Measurements from ENCODE around the gene NCSTN. TPM values are rescaled to one million over a fixed set of nuclear protein-coding genes. Genes with fewer than 3 reads are reported as not detected.

Gene NCSTN
- total and polyA plus RNA-seq, 2 of the 13 experiments (the other 11 are each of a cell fraction or from before 2014, with no cell fraction given) = 44.2 to 247 TPM

- TF ChIP-seq ZBTB46 (CRISPR knock-in tag; IDR thresholded peaks at IDR 0.05; ENCODE audit: borderline replicate concordance) (no peak), HOXA3 (CRISPR knock-in tag; IDR thresholded peaks at IDR 0.05) (peak; percentile 92), NCOA5 (CRISPR knock-in tag; IDR thresholded peaks at IDR 0.05) (no peak), TEAD3 (CRISPR knock-in tag; optimal IDR thresholded peaks at IDR 0.05; ENCODE audit: borderline replicate concordance) (peak; percentile 50), ARNT2 (CRISPR knock-in tag; IDR thresholded peaks at IDR 0.05; ENCODE audit: low read depth) (no peak; the same call in 1 of the 2 replicates), ZNF18 (CRISPR knock-in tag; IDR thresholded peaks at IDR 0.05; ENCODE audit: insufficient replicate concordance) (peak; percentile 76), TP53 (CRISPR knock-in tag; conservative IDR thresholded peaks at IDR 0.05) (0 out of 2 replicates have a peak, but pooled peaks have one; percentile 7), PRDM10 (CRISPR knock-in tag; IDR thresholded peaks at IDR 0.05; ENCODE audit: low read depth) (0 out of 2 replicates have a peak, but pooled peaks have one; percentile 60), ZNF235 (CRISPR knock-in tag; IDR thresholded peaks at IDR 0.05; ENCODE audit: borderline replicate concordance) (no peak), ZNF572 (CRISPR knock-in tag; IDR thresholded peaks at IDR 0.05) (0 out of 2 replicates have a peak, but pooled peaks have one; percentile 34), DNMT1 (CRISPR knock-in tag; IDR thresholded peaks at IDR 0.05) (no peak), MED8 (CRISPR knock-in tag; IDR thresholded peaks at IDR 0.05; ENCODE audit: insufficient replicate concordance) (peak; percentile 86), HINFP (CRISPR knock-in tag; IDR thresholded peaks at IDR 0.05; ENCODE audit: low read depth) (peak; percentile 70; the same call in 1 of the 2 replicates), ZNF33B (CRISPR knock-in tag; IDR thresholded peaks at IDR 0.05) (peak; percentile 79), GLMP (CRISPR knock-in tag; IDR thresholded peaks at IDR 0.05; ENCODE audit: borderline replicate concordance) (no peak), SIN3A (IDR thresholded peaks at IDR 0.05; ENCODE audit: borderline replicate concordance, low read depth, low read length) (peak; percentile 70), ZNF207 (IDR thresholded peaks at IDR 0.05; ENCODE audit: borderline replicate concordance) (no peak), ATF1 (CRISPR knock-in tag; IDR thresholded peaks at IDR 0.05) (peak; percentile 82)
These were observed at the start of gene NCSTN, which contains the start of gene COPA (continued) for GRCh38 chr1:160342953-160343869.

Measured in HepG2 (cell line).